ENCODE data around the gene MAP1LC3B2.

GRCh38 chr12:116561181-116561821 lies 2.1 kb downstream of the MAP1LC3B2 start:
- no peak for TF ChIP-seq POLR2AphosphoS5 (IDR thresholded peaks at IDR 0.05; ENCODE audit: borderline replicate concordance, low read depth, low read length)
- no peak for TF ChIP-seq EZH2 (IDR thresholded peaks at IDR 0.05)
- TF ChIP-seq FOXP2 (optimal IDR thresholded peaks at IDR 0.05; ENCODE audit: control extremely low read depth, extremely low read length, insufficient read depth) = no peak
